Measurements from ENCODE around the gene CDH4.

DNA sequence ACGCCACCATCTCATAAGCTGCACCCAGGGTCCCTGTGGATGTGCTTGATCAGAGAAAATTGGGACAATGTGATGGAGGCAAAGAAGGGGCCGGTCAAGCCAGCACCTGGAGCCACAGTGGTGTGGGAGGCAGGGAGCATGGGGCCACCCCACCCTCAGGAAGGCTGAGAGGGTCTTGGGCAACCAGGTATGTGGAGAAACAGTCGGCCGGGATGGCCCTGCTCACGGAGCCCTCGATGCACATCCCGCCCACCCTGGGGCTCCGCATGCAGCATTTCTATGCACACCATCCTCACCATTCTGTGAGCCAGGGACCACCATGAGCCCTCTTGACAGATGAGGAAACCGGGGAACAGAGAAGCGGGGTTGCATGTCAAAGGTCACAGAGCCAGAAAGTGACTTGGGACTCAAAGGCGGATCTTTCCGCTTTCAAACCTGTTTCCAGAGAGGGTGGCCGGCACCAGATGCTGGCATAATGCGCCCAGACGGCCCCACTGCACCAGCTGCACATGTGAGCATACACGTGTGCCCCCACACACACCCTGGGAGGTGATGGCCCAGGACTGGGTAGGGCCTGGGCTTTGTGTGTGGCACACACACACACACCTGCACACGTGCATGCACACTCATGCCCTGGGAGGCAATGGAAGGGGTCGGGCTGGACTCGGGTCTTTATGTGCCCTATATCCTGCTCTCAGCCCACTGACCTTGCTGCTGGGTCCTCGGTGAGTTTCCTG is 415.2 kb downstream of the CDH4 start:
- TF ChIP-seq, protein P1, sequence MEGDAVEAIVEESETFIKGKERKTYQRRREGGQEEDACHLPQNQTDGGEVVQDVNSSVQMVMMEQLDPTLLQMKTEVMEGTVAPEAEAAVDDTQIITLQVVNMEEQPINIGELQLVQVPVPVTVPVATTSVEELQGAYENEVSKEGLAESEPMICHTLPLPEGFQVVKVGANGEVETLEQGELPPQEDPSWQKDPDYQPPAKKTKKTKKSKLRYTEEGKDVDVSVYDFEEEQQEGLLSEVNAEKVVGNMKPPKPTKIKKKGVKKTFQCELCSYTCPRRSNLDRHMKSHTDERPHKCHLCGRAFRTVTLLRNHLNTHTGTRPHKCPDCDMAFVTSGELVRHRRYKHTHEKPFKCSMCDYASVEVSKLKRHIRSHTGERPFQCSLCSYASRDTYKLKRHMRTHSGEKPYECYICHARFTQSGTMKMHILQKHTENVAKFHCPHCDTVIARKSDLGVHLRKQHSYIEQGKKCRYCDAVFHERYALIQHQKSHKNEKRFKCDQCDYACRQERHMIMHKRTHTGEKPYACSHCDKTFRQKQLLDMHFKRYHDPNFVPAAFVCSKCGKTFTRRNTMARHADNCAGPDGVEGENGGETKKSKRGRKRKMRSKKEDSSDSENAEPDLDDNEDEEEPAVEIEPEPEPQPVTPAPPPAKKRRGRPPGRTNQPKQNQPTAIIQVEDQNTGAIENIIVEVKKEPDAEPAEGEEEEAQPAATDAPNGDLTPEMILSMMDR (IDR thresholded peaks at IDR 0.05; ENCODE audit: insufficient read depth, low read depth, low read length): no peak
- no peak for TF ChIP-seq EZH2 (IDR thresholded peaks at IDR 0.05; ENCODE audit: insufficient read depth, low read length)

All from astrocyte (in vitro differentiated cells and primary cell).